ENCODE data around the gene ABCC1.
"Not testable (repeated sequence)": the region's sequence is repeated elsewhere in the genome, so short reads cannot be mapped to it uniquely, and the experiment has no call there.

Gene ABCC1

DNA sequence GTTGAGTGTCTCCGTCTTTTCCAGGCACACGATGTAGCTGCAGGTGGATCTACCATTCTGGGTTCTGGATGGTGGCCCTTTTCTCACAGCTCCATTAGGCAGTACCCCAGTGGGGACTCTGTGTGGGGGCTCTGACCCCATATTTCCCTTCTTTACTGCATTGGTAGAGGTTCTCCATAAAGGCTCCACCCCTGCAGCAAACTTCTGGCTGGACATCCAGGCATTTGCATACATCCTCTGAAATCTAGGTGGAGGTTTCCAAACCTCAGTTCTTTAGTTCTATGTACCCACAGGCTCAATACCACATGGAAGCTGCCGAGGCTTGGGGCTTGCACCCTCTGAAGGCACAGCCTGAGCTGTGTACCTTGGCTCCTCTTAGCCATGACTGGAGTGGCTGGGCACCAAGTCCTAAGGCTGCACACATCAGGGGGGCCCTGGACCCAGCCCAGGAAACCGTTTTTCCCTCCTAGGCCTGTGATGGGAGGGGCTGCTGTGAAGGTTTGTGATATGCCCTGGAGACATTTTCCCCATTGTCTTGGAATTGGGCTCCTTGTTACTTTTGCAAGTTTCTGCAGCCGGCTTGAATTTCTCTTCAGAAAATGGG lies 14.0 kb downstream of the ABCC1 start:
- FAIRE-seq (no peak), DNase-seq (ENCODE audit: extremely low spot score, insufficient read length, low read depth) (no peak)

DNA sequence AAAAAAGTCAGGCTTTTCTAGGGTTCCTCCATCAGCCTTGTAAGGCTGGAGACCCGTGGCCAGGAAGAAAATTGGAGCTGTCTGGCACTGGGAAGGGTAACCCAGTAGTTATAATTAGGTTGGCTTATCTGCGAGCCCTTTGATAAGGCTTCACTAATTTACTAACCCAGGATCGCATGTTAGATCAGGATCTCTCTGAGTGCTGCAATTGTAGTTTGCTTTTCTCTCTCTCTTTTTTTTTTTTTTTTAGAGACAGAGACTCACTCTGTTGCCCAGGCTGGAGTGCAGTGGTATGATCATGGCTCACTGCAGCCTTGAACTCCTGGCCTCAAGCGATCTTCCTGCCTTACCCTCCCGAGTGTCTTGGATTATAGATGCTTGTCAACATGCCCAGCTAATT lies 17.0 kb downstream of the ABCC1 start:
- FAIRE-seq: no peak

DNA sequence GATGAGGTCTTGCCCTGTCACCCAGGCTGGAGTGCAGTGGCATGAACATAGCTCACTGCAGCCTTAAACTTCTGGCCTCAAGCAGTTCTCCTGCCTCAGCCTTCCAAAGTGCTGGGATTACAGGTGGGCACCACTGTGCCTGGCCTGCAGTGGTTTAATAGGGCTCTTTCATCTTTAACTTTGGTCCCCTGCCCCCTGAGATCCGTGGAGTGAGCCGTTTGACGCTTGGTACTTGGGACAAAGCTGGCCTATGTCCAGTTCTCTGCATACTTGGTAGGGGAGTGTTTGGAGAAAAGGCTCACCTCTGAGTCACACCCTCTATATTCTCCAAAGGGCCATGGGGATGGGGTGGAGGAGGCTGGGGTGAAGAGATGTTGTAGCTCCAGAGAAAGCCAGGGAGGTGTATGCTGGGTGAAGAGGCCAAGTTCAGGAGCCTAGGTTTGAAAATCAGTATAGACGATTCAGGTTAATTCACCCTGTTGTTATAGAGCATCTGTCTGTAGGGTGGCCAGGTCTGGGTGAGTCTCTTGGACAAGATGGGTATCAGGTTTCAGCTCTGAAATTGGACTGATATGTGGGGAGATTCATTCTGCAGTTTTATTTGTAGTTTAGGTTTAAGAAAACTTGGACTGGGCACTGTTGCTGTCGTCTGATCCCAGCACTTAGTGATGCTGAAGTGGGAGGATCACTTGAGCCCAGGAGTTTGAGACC lies 17.6 kb downstream of the ABCC1 start:
- DNase-seq (ENCODE audit: extremely low spot score, insufficient read length, low read depth) (no peak), FAIRE-seq (no peak)

More for the DNA sequence above, 17.0 kb downstream of the ABCC1 start:
- DNase-seq (ENCODE audit: extremely low spot score, insufficient read length, low read depth): no peak

DNA sequence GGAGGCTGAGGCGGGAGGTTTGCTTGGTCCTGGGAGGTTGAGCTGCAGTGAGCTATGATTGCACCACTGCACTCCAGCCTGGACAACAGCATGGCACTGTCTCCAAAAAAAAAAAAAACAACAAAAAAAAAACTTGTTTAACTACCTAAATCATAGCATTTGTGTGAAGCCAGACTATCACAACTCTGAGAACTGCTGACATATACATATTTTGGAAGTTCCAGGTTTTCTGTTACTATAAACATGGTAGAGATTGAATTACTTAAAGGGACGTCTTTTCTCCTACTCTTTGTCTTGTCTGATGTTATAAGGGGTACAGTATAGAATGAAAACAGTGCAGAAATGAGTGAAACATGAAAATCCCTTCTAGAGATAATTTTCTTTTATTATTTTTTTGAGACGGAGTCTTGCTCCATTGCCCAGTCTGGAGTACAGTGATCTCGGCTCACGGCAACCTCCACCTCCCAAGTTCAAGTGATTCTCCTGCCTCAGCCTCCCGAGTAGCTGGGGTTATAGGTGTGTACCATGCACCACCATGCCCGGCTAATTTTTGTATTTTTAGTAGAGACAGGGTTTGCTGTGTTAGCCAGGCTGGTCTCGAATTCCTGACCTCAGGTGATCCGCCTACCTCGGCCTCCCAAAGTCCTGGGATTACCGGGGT lies 18.4 kb downstream of the ABCC1 start:
- FAIRE-seq (no peak), DNase-seq (ENCODE audit: extremely low spot score, insufficient read length, low read depth) (no peak)

DNA sequence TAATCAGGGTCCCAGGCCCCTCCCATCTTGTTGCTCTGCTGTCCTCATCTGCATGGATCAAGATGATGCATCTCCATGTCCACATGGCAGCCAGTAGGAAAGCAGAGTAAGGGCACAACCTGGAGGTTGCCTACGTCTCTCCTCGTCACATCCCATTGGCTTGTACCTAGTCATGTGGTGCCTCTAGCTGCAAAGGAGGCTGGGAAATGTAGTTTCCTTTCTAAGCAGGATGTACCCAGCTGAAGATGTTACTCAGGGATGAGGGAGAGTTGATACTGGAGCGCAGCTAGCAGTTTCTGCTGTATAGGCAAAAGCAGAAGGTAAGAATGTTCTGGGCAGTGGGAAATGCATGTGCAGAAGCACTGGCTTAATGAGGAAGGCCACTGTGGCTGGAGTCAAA lies 20.8 kb downstream of the ABCC1 start:
- DNase-seq (ENCODE audit: extremely low spot score, insufficient read length, low read depth) (no peak), FAIRE-seq (no peak)

DNA sequence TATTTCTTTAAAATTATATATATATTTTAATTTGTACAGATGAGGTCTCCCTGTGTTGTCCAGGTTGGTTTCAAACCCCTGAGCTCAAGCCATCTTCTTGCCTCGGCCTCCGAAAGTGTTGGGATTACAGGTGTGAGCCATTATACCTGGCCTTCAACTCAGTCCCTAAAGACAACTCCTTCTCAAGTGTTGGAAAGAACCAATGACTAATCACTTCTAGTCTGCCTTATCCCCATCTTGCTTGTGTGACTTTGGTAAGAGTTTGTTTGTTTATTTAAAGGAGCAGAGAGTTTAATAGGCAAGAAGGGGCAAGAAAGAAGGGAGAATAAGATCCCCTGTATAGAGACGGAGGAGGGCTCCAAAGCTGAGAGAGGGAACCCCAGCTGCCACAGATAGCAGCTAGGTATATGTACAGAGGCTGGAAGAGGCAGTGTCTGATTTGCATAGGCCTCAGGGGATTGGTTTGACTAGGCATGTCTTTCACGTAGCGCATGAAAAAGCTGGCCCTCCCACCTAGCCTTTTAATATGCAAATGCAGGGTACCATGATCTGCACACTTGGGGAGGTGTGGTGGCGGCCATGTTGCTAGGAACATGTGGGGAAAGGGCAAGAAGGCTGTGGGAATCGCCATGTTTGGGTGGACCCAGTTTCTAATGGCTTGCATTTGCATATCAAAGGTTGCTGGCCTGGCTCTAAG lies 21.5 kb downstream of the ABCC1 start:
- no peak for FAIRE-seq

DNA sequence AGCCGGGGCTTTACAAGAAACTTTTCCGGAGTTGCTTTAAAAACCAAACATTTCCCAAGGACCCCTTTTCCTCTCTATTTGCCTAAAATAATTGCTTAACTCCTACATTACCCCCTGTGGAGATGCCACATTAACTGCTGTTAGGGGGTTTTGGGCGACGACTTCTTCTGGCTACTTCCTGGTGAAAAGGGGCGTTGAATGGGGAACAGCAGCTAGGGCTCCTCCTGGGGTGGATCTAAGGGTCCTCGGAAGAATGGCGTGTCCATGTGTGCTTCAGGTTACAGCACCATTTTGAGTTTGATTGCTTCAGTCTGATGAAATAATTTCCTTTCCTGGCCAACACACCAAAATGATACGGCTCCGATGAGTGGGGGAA lies 22.0 kb downstream of the ABCC1 start:
- no peak for FAIRE-seq
- no peak for DNase-seq (ENCODE audit: extremely low spot score, insufficient read length, low read depth)

More for the DNA sequence above, 21.5 kb downstream of the ABCC1 start:
- no peak for DNase-seq (ENCODE audit: extremely low spot score, insufficient read length, low read depth)

DNA sequence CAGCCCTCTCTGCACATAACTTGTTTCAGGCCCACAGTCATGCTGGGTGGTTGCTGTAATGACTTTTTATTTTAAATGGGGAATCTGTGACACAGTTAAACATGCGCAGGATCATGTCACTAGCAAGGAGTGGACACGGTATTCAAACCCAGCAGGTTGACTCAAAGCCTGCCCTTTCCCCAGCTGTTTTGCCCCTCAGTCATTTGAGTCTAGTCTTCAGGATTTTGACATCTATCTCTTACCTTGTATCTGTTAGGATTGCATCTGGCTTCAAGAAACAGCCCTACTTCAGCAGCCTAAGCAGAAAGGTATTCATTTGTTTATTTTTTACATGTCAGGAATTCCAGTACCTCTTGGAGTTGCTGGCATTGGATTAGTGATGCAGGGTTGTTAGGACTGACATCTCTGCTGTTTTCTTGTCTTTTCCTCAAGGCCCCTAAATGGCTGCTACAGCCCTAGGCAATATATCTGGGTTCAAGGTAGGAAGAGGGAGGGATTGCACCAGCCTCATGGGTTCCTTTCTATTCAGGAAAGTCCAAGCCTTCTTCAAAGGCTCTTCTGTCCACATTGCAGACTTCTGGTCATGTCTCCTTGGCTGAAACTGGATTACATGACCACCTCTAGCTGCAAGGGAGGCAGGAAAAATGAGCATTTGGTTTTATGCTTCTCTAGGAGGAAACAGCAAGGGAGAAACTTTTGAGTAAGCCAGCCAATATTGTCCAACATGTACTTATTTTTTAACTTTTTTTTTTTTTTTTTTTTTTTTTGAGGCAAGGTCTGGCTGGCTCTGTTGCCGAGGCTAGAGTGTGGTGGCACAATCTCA lies 22.8 kb downstream of the ABCC1 start:
- DNase-seq (ENCODE audit: extremely low spot score, insufficient read length, low read depth): no peak
- no peak for FAIRE-seq

DNA sequence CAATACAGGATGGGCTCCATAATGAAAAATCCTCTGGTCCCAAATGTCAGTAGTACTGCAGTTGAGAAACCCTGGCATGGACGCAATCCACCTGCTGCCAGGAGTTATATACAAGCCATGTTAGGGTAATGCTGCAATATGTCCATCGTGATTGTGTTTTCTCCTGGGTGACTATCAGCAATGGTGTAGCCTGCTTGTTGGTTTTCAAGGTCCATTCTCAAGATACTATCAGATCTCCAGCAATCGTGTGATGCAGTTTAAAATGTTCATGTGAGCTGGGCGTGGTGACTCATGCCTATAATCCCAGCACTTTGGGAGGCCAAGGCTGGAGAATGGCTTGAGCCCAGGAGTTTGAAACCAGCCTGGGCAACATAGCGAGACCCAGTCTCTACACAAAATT lies 24.0 kb downstream of the ABCC1 start:
- FAIRE-seq: no peak
- DNase-seq (ENCODE audit: extremely low spot score, insufficient read length, low read depth): no peak

DNA sequence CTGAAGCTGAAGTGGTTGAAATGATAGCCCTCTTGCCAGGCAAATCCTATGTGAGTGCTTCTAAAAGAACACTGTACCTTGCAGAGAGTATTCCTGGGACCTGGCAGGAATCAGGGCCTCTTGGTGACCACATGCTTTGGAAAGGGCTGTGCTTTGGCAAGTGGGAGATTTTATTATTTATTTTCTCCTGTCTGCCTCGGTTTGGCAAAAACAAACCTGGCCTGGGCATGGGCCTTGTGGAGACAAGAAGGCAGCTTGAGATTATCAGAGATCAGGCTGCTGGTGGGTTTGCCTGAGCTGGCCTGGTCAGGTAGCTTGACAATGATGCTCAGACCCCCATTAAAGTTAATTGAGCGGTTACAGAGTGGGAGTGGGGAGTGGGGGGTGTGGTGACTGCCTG lies 24.6 kb downstream of the ABCC1 start:
- no peak for FAIRE-seq

DNA sequence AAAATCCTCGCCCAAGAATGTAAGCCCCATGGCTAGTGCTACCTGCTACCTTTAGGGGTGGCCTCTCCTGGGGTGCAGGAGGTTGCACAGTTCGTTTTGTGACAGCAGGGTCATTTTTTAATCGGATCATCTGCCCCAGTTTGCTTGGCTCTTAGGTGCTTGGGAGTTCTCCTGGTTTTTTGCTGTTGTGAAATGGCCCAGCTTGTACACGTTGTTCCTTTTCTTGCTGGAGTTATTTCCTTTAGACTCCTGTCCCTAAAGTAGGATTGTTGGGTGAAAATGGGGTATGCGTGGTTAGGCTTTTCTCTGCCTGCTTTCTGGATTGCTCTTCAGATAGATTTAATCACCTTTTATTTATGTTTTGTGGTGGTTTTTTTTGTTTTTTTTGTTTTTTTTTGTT lies 25.8 kb downstream of the ABCC1 start:
- no peak for FAIRE-seq

More for the DNA sequence above, 24.6 kb downstream of the ABCC1 start:
- DNase-seq (ENCODE audit: extremely low spot score, insufficient read length, low read depth): no peak

DNA sequence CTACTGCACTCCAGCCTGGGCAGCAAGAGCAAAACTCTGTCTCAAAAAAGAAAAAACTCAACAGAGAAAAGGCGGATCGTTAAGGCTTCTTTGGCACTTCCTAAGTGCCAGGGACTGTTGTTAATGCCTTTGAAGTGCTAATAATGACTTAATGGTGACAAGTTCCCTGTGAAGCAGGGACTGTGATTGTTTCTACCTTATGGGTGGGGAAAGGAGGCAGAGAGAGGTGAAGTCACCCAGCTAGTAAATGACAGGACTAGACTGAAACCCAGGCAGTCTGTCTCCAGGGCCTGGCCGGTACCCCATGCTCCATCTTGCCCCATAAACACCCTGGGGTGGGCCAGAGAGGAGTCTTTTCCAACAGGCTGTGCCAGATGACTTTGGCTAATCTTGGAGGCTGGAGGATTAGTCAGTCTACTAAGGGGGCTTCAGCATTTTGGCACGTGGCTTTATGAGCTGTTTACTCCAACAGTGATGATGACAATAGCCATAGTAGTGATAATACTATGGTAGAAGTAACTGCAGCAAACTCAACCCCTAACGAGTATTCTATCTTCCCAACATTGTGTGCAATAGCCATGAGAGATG lies 26.9 kb downstream of the ABCC1 start:
- DNase-seq (ENCODE audit: extremely low spot score, insufficient read length, low read depth) (no peak), FAIRE-seq (no peak)

More for the DNA sequence above, 25.8 kb downstream of the ABCC1 start:
- no peak for DNase-seq (ENCODE audit: extremely low spot score, insufficient read length, low read depth)

DNA sequence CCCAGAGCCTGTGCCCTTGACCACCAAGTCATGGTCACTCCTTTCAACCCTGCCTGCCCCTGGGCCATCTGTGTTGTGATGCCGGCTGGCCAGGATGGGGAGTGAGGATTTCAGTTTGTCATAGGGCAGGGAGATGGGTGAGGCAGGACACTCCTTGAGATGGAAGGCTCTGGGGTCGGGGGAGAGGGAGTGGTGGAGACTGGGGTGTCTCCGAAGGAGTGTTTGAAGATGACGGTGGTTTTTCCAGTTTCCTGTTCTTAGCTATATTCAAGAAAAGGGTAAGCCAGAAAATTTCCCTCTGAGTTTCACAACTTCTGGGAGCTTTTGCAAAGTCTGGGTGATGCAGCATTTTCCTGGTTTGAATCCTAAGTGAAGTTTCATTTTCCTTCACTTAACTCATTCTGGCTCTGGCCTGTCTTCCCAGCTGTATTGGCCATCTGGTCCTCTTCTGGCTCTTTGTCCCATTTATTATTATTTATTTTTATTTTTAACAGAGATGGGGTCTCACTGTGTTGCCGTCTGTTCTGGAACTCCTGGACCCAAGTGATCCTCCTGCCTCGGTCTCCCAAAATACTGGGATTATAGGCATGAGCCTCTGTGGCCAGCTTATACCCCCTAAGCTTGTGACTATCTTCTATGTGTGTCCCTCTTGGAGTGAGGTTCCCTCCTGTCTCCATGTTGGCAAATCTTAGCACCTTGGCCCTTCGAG lies 27.7 kb downstream of the ABCC1 start:
- DNase-seq (ENCODE audit: extremely low spot score, insufficient read length, low read depth): no peak
- FAIRE-seq: no peak

DNA sequence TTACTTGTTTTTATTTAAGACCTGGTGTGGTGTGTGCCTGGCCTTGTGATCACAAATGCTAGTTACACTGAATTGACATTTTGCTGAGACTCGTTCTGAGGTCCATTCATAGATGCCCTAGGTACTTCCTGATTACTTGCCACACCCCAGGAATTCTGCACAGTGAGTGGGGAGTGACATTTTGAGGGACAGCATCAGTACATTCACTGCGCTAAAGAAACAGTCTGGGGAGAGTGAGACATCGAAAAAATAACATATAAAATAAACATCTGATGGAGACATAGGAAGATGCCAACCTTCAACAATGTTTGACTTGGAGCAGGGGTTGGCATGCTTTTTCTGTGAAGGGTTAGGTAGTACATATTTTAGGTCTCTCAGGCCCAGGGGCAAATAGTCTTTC lies 30.4 kb downstream of the ABCC1 start:
- FAIRE-seq: no peak

DNA sequence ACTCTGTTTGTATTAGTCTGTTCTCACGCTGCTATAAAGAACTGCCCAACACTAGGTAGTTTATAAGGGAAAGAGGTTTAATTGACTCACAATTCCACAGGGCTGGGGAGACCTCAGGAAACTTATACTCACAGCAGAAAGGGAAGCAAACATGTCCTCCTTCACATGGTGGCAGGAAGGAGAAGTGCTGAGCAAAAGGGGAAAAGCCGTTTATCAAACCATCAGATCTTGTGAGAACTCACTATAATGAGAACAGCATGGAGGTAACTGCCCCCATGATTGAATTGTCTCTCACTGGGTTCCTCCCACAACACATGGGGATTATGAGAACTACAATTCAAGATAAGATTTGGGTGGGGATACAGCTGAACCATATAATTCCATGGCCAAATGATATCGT lies 30.9 kb downstream of the ABCC1 start:
- DNase-seq (ENCODE audit: extremely low spot score, insufficient read length, low read depth) (no peak), FAIRE-seq (no peak)

More for the DNA sequence above, 30.4 kb downstream of the ABCC1 start:
- no peak for DNase-seq (ENCODE audit: extremely low spot score, insufficient read length, low read depth)

DNA sequence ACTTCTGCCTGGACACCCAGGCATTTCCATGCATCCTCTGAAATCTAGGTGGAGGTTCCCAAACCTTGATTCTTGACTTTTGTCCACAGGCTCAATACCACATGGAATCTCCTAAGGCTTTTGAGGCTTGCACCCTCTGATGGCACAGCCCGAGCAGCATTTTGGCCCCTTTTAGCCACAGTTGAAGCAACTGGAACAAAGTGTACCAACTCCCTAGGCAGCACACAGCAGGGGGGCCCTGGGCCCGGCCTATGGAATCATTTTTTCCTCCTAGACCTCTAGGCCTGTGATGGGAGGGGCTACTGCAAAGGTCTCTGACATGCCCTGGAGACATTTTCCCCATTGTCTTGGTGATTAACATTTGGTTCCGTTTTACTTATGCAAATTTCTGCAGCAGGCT lies 32.0 kb downstream of the ABCC1 start:
- FAIRE-seq: no peak
- DNase-seq (ENCODE audit: extremely low spot score, insufficient read length, low read depth): no peak

DNA sequence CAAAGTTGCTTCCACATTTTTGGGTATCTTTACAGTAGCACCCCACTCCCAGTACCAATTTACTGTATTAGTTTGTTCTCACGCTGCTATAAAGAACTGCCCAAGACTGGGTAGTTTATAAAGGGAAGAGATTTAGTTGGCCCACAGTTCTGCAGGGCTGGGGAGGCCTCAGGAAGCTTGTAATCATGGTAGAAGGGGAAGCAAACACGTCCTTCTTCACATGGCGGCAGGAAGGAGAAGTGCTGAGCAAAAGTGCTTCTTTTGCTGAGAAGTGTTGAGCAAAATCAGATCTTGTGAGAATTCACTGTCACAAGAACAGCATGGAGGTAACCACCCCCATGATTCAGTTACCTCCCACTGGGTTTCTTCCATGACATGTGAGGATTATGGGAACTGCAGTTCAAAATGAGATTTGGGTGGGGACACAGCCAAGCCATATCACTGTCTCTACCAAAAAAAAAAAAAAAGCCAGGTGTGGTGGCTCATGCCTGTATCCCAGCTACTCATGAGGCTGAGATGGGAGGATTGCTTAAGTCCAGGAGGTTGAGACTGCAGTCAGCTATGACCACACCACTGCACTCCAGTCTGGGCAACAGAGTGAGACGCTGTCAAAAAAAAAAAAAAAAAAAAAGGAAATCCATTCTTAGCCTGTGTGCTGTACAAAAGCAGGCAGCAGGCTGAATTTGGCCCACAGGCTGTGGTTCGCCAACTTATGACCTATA lies 32.9 kb downstream of the ABCC1 start:
- DNase-seq (ENCODE audit: extremely low spot score, insufficient read length, low read depth); FAIRE-seq: not testable (repeated sequence)

DNA sequence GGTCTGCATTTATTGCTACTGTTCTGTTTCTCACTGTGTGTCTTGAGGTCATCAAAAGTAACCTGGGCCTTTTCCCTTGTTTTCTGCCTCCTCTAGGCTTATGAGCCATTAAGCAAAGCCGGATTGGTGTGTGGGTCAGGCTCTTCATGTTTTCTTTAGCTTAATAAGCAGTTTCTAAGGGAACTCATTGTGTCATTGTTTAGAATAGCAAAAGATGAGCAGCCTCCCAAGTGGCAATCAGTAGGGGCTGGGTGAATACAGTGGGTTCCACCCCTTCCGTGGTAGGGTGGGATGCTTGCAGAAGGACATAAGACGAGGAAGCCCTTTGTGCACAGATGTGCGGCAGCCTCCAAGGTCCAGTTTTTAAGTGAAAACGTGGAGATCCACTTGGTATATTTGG lies 34.5 kb downstream of the ABCC1 start:
- FAIRE-seq (no peak), DNase-seq (ENCODE audit: extremely low spot score, insufficient read length, low read depth) (no peak)
